Measurements from ENCODE around the gene MUC22. TPM values are rescaled to one million over a fixed set of nuclear protein-coding genes. Genes with fewer than 3 reads are reported as not detected.

The MUC22 gene
- total and polyA plus RNA-seq, 3 donors from 2014 or later = 0.21 to 0.87 (median 0.31) TPM

GRCh38 chr6:31079656-31080261, 69.5 kb downstream of the MUC22 start:
- intact Hi-C loops (cut with DNase I; ENCODE audit: low total_unique reads) = no loop called here
- no peaks in the 10 kb centered on the region for H3K36me3 ChIP-seq (ENCODE audit: low read depth, missing control alignments)
- no peaks in the 10 kb centered on the region for H3K27me3 ChIP-seq
- TF ChIP-seq POLR2A (IDR thresholded peaks at IDR 0.05) = no peak
- TF ChIP-seq, protein P1, sequence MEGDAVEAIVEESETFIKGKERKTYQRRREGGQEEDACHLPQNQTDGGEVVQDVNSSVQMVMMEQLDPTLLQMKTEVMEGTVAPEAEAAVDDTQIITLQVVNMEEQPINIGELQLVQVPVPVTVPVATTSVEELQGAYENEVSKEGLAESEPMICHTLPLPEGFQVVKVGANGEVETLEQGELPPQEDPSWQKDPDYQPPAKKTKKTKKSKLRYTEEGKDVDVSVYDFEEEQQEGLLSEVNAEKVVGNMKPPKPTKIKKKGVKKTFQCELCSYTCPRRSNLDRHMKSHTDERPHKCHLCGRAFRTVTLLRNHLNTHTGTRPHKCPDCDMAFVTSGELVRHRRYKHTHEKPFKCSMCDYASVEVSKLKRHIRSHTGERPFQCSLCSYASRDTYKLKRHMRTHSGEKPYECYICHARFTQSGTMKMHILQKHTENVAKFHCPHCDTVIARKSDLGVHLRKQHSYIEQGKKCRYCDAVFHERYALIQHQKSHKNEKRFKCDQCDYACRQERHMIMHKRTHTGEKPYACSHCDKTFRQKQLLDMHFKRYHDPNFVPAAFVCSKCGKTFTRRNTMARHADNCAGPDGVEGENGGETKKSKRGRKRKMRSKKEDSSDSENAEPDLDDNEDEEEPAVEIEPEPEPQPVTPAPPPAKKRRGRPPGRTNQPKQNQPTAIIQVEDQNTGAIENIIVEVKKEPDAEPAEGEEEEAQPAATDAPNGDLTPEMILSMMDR (IDR thresholded peaks at IDR 0.05) = peak; percentile 37 to 77 (median 58)
- 13 to 15% methylated on average over 22 of the region's 22 CpGs for WGBS, 2 donors
- H3K27ac ChIP-seq = no peak overlapping the region
- no peak overlapping the region for H3K4me3 ChIP-seq
- DNase-seq = peak; percentile 82
- no peaks in the 10 kb centered on the region for H3K9me3 ChIP-seq
- H3K4me1 ChIP-seq = peaks cover 5% of the 10 kb centered on the region

DNA sequence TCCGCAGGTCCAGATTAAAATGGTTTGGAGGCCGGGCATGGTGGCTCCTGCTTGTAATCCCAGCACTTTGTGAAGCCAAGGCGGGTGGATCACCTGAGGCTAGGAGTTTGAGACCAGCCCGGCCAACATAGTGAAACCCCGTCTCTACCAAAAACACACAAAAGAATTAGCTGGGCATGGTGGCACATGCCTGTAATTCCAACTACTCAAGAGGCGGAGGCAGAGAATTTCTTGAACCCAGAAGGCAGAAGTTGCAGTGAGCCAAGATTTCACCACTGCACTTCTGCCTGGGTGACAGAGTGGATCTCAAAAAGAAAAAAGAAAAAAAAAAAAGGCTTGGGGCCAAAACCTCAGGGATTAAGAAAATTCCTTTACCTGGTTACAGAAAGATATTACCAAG, 71.6 kb downstream of the MUC22 start:
- TF ChIP-seq, protein P1 (IDR thresholded peaks at IDR 0.05) = no peak
- no peak for TF ChIP-seq POLR2A (IDR thresholded peaks at IDR 0.05)
- intact Hi-C loops (cut with DNase I; ENCODE audit: low total_unique reads) = no loop called here
- DNase-seq = no peak

DNA sequence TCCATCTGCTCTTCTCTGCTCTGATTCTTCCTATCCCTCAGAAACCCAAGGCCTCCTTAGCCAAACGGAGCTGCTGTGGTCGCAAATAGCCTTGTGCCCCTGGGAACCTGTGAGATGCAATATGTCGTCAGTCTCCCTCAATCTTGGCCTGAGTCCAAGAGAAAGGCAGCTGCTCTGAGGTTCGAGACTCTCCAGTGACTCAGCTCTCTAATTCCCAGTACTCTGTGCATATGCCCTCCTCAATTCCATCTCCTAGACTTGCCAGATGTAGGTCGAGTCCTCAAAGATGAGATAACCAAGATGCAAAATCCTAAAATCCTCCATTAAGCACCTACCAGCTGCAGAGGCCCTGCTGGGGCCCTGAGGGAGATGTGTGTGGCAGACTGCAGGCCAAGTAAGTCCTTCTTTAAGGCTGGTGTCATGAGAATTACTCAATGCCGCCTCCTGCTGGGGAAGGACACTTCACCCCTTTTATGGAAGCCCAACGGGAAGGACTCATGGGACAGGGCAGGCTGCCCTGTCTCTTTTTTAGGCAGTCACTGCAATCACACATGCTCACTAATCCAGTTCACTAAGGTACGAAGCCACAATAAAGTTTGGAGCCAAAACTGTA, 73.6 kb downstream of the MUC22 start:
- intact Hi-C loops (cut with DNase I; ENCODE audit: low total_unique reads) = no loop called here

More for the DNA sequence above, 71.6 kb downstream of the MUC22 start:
- H3K36me3 ChIP-seq (ENCODE audit: low read depth, missing control alignments) = no peaks in the 10 kb centered on the region
- no peak overlapping the region for H3K4me3 ChIP-seq
- H3K9me3 ChIP-seq = no peaks in the 10 kb centered on the region
- WGBS, 2 donors = 85 to 86% methylated on average over 6 of the region's 6 CpGs
- H3K27ac ChIP-seq = no peak overlapping the region
- H3K27me3 ChIP-seq = no peaks in the 10 kb centered on the region
- H3K4me1 ChIP-seq = peaks cover 5% of the 10 kb centered on the region

More for the DNA sequence above, 73.6 kb downstream of the MUC22 start:
- H3K4me3 ChIP-seq = no peak overlapping the region
- no peaks in the 10 kb centered on the region for H3K36me3 ChIP-seq (ENCODE audit: low read depth, missing control alignments)
- H3K9me3 ChIP-seq = no peaks in the 10 kb centered on the region
- no peak overlapping the region for H3K27ac ChIP-seq
- H3K27me3 ChIP-seq = no peaks in the 10 kb centered on the region
- peak; percentile 41 for DNase-seq
- H3K4me1 ChIP-seq = peaks cover 5% of the 10 kb centered on the region
- no peak for TF ChIP-seq POLR2A (IDR thresholded peaks at IDR 0.05)
- TF ChIP-seq, protein P1 (IDR thresholded peaks at IDR 0.05) = peak in 2 of 3 experiments; percentile 3 to 28
- 62 to 75% methylated on average over 8 of the region's 8 CpGs for WGBS, 2 donors

Small RNA genes lying within 50 kb of the gene (small RNA-seq; reads per million reads assigned to genes)
- gene RNU6-1133P = 0 reads per million in 2 donors

Other genes with a start within 250 kb of the MUC22 start
- gene DDR1, start 126.0 kb upstream of the MUC22 start, total RNA-seq = 10 to 100 TPM; 94.6 to 97.6 TPM
- 33.8 TPM for gene DDR1, start 126.0 kb upstream of the MUC22 start, polyA plus RNA-seq (ENCODE audit: insufficient read depth, low read depth, low replicate concordance)
- gene GTF2H4, start 102.3 kb upstream of the MUC22 start, total RNA-seq = 10 to 100 TPM; 23.0 to 30.6 TPM
- 38.1 TPM for gene GTF2H4, start 102.3 kb upstream of the MUC22 start, polyA plus RNA-seq (ENCODE audit: insufficient read depth, low read depth, low replicate concordance)
- 10 to 100 TPM; 36.5 to 45.5 TPM for gene VARS2, start 96.2 kb upstream of the MUC22 start, total RNA-seq
- gene VARS2, start 96.2 kb upstream of the MUC22 start, polyA plus RNA-seq (ENCODE audit: insufficient read depth, low read depth, low replicate concordance) = 31.4 TPM
- not detected for gene SFTA2, start 78.3 kb upstream of the MUC22 start, total RNA-seq
- 0.94 TPM for gene SFTA2, start 78.3 kb upstream of the MUC22 start, polyA plus RNA-seq (ENCODE audit: insufficient read depth, low read depth, low replicate concordance)
- gene MUCL3, start 69.5 kb upstream of the MUC22 start, total RNA-seq = under 1 TPM in 1 of 2 donors, not detected in 1; 0.19 TPM
- gene MUCL3, start 69.5 kb upstream of the MUC22 start, polyA plus RNA-seq (ENCODE audit: insufficient read depth, low read depth, low replicate concordance) = 0.45 TPM
- not detected for gene MUC21, start 26.8 kb upstream of the MUC22 start, total RNA-seq
- 0.12 TPM for gene MUC21, start 26.8 kb upstream of the MUC22 start, polyA plus RNA-seq (ENCODE audit: insufficient read depth, low read depth, low replicate concordance)
- not detected for gene C6orf15, start 102.1 kb downstream of the MUC22 start, total RNA-seq
- not detected for gene C6orf15, start 102.1 kb downstream of the MUC22 start, polyA plus RNA-seq (ENCODE audit: insufficient read depth, low read depth, low replicate concordance)
- gene PSORS1C1, start 104.3 kb downstream of the MUC22 start, total RNA-seq = 10 to 100 TPM; 28.0 to 32.7 TPM
- gene PSORS1C1, start 104.3 kb downstream of the MUC22 start, polyA plus RNA-seq (ENCODE audit: insufficient read depth, low read depth, low replicate concordance) = 126 TPM
- gene CDSN, start 110.0 kb downstream of the MUC22 start, total RNA-seq = under 1 TPM in 1 of 2 donors, not detected in 1; 0.06 TPM
- gene CDSN, start 110.0 kb downstream of the MUC22 start, polyA plus RNA-seq (ENCODE audit: insufficient read depth, low read depth, low replicate concordance) = 0.32 TPM
- gene PSORS1C2, start 128.6 kb downstream of the MUC22 start, total RNA-seq = not detected
- gene PSORS1C2, start 128.6 kb downstream of the MUC22 start, polyA plus RNA-seq (ENCODE audit: insufficient read depth, low read depth, low replicate concordance) = not detected
- 10 to 100 TPM; 86.4 to 93.2 TPM for gene CCHCR1, start 147.3 kb downstream of the MUC22 start, total RNA-seq
- gene CCHCR1, start 147.3 kb downstream of the MUC22 start, polyA plus RNA-seq (ENCODE audit: insufficient read depth, low read depth, low replicate concordance) = 174 TPM
- 1 to 10 TPM; 3.6 to 3.7 TPM for gene TCF19, start 148.1 kb downstream of the MUC22 start, total RNA-seq
- gene TCF19, start 148.1 kb downstream of the MUC22 start, polyA plus RNA-seq (ENCODE audit: insufficient read depth, low read depth, low replicate concordance) = 4.7 TPM
- 1 to 10 TPM; 1.3 to 4.2 TPM for gene POU5F1, start 160.2 kb downstream of the MUC22 start, total RNA-seq
- 3.0 TPM for gene POU5F1, start 160.2 kb downstream of the MUC22 start, polyA plus RNA-seq (ENCODE audit: insufficient read depth, low read depth, low replicate concordance)